Endothelial cell of umbilical vein (primary cell): Measurements from ENCODE around the gene SRGAP3. TPM values are rescaled to one million over a fixed set of nuclear protein-coding genes. Genes with fewer than 3 reads are reported as not detected.

Experiments
- BruUV-seq: library from RNA; stranded (reverse); fragments of 400-500 nt; replicated peaks from 2 replicates; lab custom pipeline; 2021; lab: Mats Ljungman, UMichigan
- CTCF ChIA-PET: fragments of 300-600, 350-600 bp; sonication (Branson Sonifier 250); formaldehyde crosslinking; loops from one replicate; lab custom pipeline; 2021; ENCODE audit warnings: antibody characterized with exemption, inconsistent platforms; lab: Charles Lee
- POLR2A ChIA-PET: fragments of 300-600, 350-600 bp; sonication (Branson Sonifier 250); formaldehyde crosslinking; loops from one replicate; lab custom pipeline; 2021; ENCODE audit warnings: antibody characterized with exemption, inconsistent platforms; lab: Charles Lee
- DNase-seq: peaks from one replicate; pipeline ENCODE4 v3.0.0-alpha.2; 2011; ENCODE audit warnings: low read depth, low spot score
- FAIRE-seq: peaks from 2 replicates; lab custom pipeline; 2011; peaks lifted over from hg19 to GRCh38; lab: Jason Lieb, UNC
- H2AFZ ChIP-seq: 2 replicates; pipeline ENCODE4 v1.6.0; 2012; ENCODE audit warnings: low read depth, low read length, control low read depth, inconsistent platforms
- H3K27ac ChIP-seq: 2 replicates; pipeline ENCODE4 v1.5.1; 2011; ENCODE audit warnings: low read depth, mild to moderate bottlenecking, control low read depth, low read length, moderate library complexity; ENCODE audit not compliant: insufficient read depth
- H3K27me3 ChIP-seq, 2 experiments: 2 replicates each; pipeline versions ENCODE4 v1.6.0 to v1.6.1; 2011; ENCODE audit warnings: low read length in 2 of 2, mixed read lengths in 1 of 2; ENCODE audit not compliant: control insufficient read depth in 2 of 2, insufficient read depth in 2 of 2
- H3K36me3 ChIP-seq, 2 experiments: 2 replicates in 1 of 2; 3 replicates in 1 of 2; pipeline ENCODE4 v1.5.1; 2011; ENCODE audit warnings: low read length in 2 of 2, mild to moderate bottlenecking in 1 of 2, moderate library complexity in 1 of 2; ENCODE audit not compliant: control insufficient read depth in 2 of 2, insufficient read depth in 2 of 2; ENCODE audit errors: extremely low read depth in 1 of 2
- H3K4me1 ChIP-seq: 3 replicates; pipeline ENCODE4 v1.5.1; 2011; ENCODE audit warnings: mild to moderate bottlenecking, low read length; ENCODE audit not compliant: control insufficient read depth, insufficient read depth; ENCODE audit errors: extremely low read depth
- H3K4me2 ChIP-seq: 2 replicates; pipeline ENCODE4 v1.6.1; 2011; ENCODE audit warnings: low read length, control low read depth, mixed read lengths; ENCODE audit not compliant: insufficient read depth
- H3K4me3 ChIP-seq, 3 experiments: fragments of 200-600 bp in 1 of 3; sonication (generic), shearing (Covaris generic) in 1 of 3; replicated peaks in 1 of 3; 2 replicates each; pipeline ENCODE4 v1.5.1; 2011 to 2016; ENCODE audit warnings: control low read depth in 3 of 3, low read length in 3 of 3, mild to moderate bottlenecking in 2 of 3, inconsistent platforms in 1 of 3, low read depth in 1 of 3, moderate library complexity in 1 of 3; ENCODE audit not compliant: insufficient read depth in 1 of 3
- H3K79me2 ChIP-seq: 2 replicates; pipeline ENCODE4 v1.6.0; 2012; ENCODE audit warnings: low read length, inconsistent platforms; ENCODE audit not compliant: control insufficient read depth, insufficient read depth
- H3K9ac ChIP-seq: replicated peaks from 2 replicates; pipeline ENCODE3; 2011; ENCODE audit warnings: low read length, control low read depth; ENCODE audit not compliant: insufficient read depth; ENCODE audit errors: extremely low read depth
- H3K9me1 ChIP-seq: replicated peaks from 3 replicates; pipeline ENCODE4 v1.6.0; 2011; ENCODE audit warnings: mild to moderate bottlenecking, low read length; ENCODE audit not compliant: control insufficient read depth, insufficient read depth; ENCODE audit errors: extremely low read depth
- H3K9me3 ChIP-seq: replicated peaks from 2 replicates; pipeline ENCODE4 v1.5.1; 2012; ENCODE audit warnings: low read length, inconsistent platforms; ENCODE audit not compliant: control insufficient read depth, insufficient read depth
- H4K20me1 ChIP-seq: replicated peaks from 2 replicates; pipeline ENCODE3; 2011; ENCODE audit warnings: mild to moderate bottlenecking, low read length; ENCODE audit not compliant: control insufficient read depth, insufficient read depth; ENCODE audit errors: extremely low read depth
- CTCF ChIP-seq, 2 donors: IDR thresholded peaks; 1 replicate in 1 of 2; 2 replicates in 1 of 2; pipeline ENCODE4 v1.5.1; 2011; ENCODE audit warnings: low read length in 2 of 2, mild to moderate bottlenecking in 2 of 2, moderate library complexity in 2 of 2, control low read depth in 1 of 2, inconsistent platforms in 1 of 2, low read depth in 1 of 2; ENCODE audit not compliant: insufficient read depth in 1 of 2; ENCODE audit errors: extremely low read depth in 1 of 2
- EZH2 ChIP-seq: IDR thresholded peaks from 2 replicates; pipeline ENCODE4 v1.6.1; 2012; ENCODE audit warnings: borderline replicate concordance, low read depth, mild to moderate bottlenecking, moderate library complexity, low read length, inconsistent platforms; ENCODE audit not compliant: severe bottlenecking
- FOS ChIP-seq: IDR thresholded peaks from 2 replicates; pipeline ENCODE4 v1.6.1; 2011; ENCODE audit warnings: mild to moderate bottlenecking, low read length, moderate library complexity, borderline replicate concordance; ENCODE audit not compliant: insufficient read depth
- GATA2 ChIP-seq: IDR thresholded peaks from 2 replicates; pipeline ENCODE4 v1.7.0; 2011; ENCODE audit warnings: low read depth, mild to moderate bottlenecking, moderate library complexity, mixed read lengths, low read length; ENCODE audit not compliant: insufficient read length, insufficient read depth
- JUN ChIP-seq: IDR thresholded peaks from 2 replicates; pipeline ENCODE4 v1.6.1; 2011; ENCODE audit warnings: borderline replicate concordance, low read depth; ENCODE audit not compliant: insufficient read length, insufficient read depth
- MAX ChIP-seq: IDR thresholded peaks from 2 replicates; pipeline ENCODE4 v1.6.1; 2011; ENCODE audit not compliant: insufficient read depth, insufficient read length
- MYC ChIP-seq: IDR thresholded peaks from one replicate; pipeline ENCODE4 v1.6.1; 2011; ENCODE audit warnings: mild to moderate bottlenecking, low read depth, low read length
- POLR2A ChIP-seq: IDR thresholded peaks from 2 replicates; pipeline ENCODE4 v1.6.1; 2012; ENCODE audit warnings: low read depth, mild to moderate bottlenecking, control low read depth, low read length
- POLR2AphosphoS5 ChIP-seq: IDR thresholded peaks from 2 replicates; pipeline ENCODE4 v1.6.1; 2012; ENCODE audit warnings: low read depth, mild to moderate bottlenecking, control low read depth, low read length, moderate library complexity; ENCODE audit not compliant: insufficient read depth
- dilution Hi-C: fragments of 300-500 bp; cut with MboI; formaldehyde crosslinking; loops from one replicate; pipeline ENCODE4 v1.15.0; 2019; ENCODE audit warnings: low sequenced_read_pairs; ENCODE audit not compliant: extremely low pct_ligation_motif_present
- intact Hi-C: fragments of 100-400 bp; cut with micrococcal nuclease; formaldehyde crosslinking; loops from one replicate; pipeline ENCODE4 v1.10.0; 2022
- polyA plus RNA-seq, 4 experiments: library from polyadenylated mRNA; depleted of rRNA in 3 of 4; stranded (reverse) in 3 of 4; unstranded in 1 of 4; fragments of >200 nt; gene quantifications; 2 replicates each; pipeline versions ENCODE4 v1.2.1 to v1.2.3, GENCODE V29; 2011 to 2012; ENCODE audit warnings: missing spikeins in 1 of 4
- total RNA-seq: library from RNA; stranded (reverse); gene quantifications from 2 replicates; pipeline ENCODE4 v1.2.3, GENCODE V29; 2021

Gene SRGAP3
- total and polyA plus RNA-seq, 2 donors (not counting 3 experiments of a cell fraction or from before 2014, with no cell fraction given): 0.06 TPM; not detected in 1

GRCh38 chr3:8945890-8946600, 303.4 kb downstream of the SRGAP3 start:
- ChIA-PET POLR2A (no interaction called here), CTCF (interaction anchor here (1.3 to 1.5 kb wide), 2 partner anchors 32 to 176 kb away, joined by 3 to 5 read pairs; partner anchors contain the start of gene OXTR)
- DNase-seq (no peak), FAIRE-seq (no peak)
- no peaks in the 10 kb centered on the region for H3K9me1 ChIP-seq
- no peaks in the 10 kb centered on the region for H4K20me1 ChIP-seq
- dilution Hi-C loops (no loop called here), intact Hi-C loops (no loop called here)
- H3K9ac ChIP-seq: no peak overlapping the region
- no TSS peak for BruUV-seq
- no peak overlapping the region for H3K4me2 ChIP-seq
- no peaks in the 10 kb centered on the region for H3K27me3 ChIP-seq
- no peak overlapping the region for H3K4me3 ChIP-seq
- no peaks in the 10 kb centered on the region for H3K9me3 ChIP-seq
- no peak overlapping the region for H2AFZ ChIP-seq
- H3K79me2 ChIP-seq: peaks cover 24% of the 10 kb centered on the region
- TF ChIP-seq FOS (no peak), EZH2 (no peak), POLR2AphosphoS5 (no peak), MAX (no peak), JUN (no peak), MYC (no peak), POLR2A (no peak), GATA2 (no peak), CTCF (IDR thresholded peaks at IDR 0.05; ENCODE audit: extremely low read depth in 1 of 2, insufficient read depth in 1 of 2, low read depth in 1 of 2, low read length in 2 of 2) (no peak)
- no peak overlapping the region for H3K27ac ChIP-seq
- H3K4me1 ChIP-seq: no peaks in the 10 kb centered on the region
- H3K36me3 ChIP-seq: peaks cover 0 to 7% of the 10 kb centered on the region in 2 experiments
